A673 (cell line): Measurements from ENCODE around the gene PACRG. TPM values are rescaled to one million over a fixed set of nuclear protein-coding genes. Genes with fewer than 3 reads are reported as not detected.

Source experiments
- BruUV-seq: library from RNA; stranded (reverse); fragments of 400-500 nt; replicated peaks from 2 replicates; lab custom pipeline; 2021; lab: Mats Ljungman, UMichigan
- CTCF ChIA-PET: fragments of 300-600 bp; sonication (Branson Sonifier 250); formaldehyde crosslinking; loops from one replicate; lab custom pipeline; 2022; ENCODE audit warnings: antibody characterized with exemption; lab: Charles Lee
- POLR2A ChIA-PET: fragments of 300-600 bp; sonication (Branson Sonifier 250); formaldehyde crosslinking; loops from one replicate; lab custom pipeline; 2022; ENCODE audit warnings: antibody characterized with exemption; ENCODE audit not compliant: low non-redundant PET; lab: Charles Lee
- DNase-seq: peaks from one replicate; pipeline ENCODE4 v3.0.0-alpha.2; 2015; ENCODE audit warnings: low spot score
- H3K27ac ChIP-seq: fragments of 200-600 bp; sonication (generic); 2 replicates; pipeline ENCODE4 v1.5.1; 2016; ENCODE audit warnings: mixed run types, low read depth, mild to moderate bottlenecking, mixed read lengths, antibody characterized with exemption, low read length; ENCODE audit not compliant: poor library complexity, severe bottlenecking
- H3K27me3 ChIP-seq: fragments of 200-600 bp; sonication (generic); replicated peaks from 2 replicates; pipeline ENCODE4 v1.6.1; 2017; ENCODE audit warnings: mixed run types, low read depth, mild to moderate bottlenecking, mixed read lengths, antibody characterized with exemption, low read length; ENCODE audit not compliant: insufficient read depth, poor library complexity
- H3K36me3 ChIP-seq: fragments of 200-600 bp; sonication (generic); 2 replicates; pipeline ENCODE4 v1.6.1; 2016; ENCODE audit warnings: mixed run types, mild to moderate bottlenecking, mixed read lengths, antibody characterized with exemption, low read length; ENCODE audit not compliant: insufficient read depth, poor library complexity, severe bottlenecking
- H3K4me1 ChIP-seq: fragments of 200-600 bp; sonication (generic); 2 replicates; pipeline ENCODE4 v1.6.1; 2017; ENCODE audit warnings: mixed run types, mild to moderate bottlenecking, mixed read lengths, antibody characterized with exemption, low read length; ENCODE audit not compliant: insufficient read depth, poor library complexity, severe bottlenecking
- H3K4me3 ChIP-seq: fragments of 200-600 bp; sonication (generic); 2 replicates; pipeline ENCODE4 v1.5.1; 2016; ENCODE audit warnings: low read depth, mixed run types, mild to moderate bottlenecking, mixed read lengths, low read length; ENCODE audit not compliant: poor library complexity, severe bottlenecking
- H3K9me3 ChIP-seq: fragments of 200-600 bp; sonication (generic); 2 replicates; pipeline ENCODE4 v1.6.1; 2016; ENCODE audit warnings: mixed run types, low read depth, mild to moderate bottlenecking, mixed read lengths, antibody characterized with exemption, low read length; ENCODE audit not compliant: poor library complexity, severe bottlenecking
- EZH2 ChIP-seq: fragments of 200-600 bp; sonication (generic); IDR thresholded peaks from 2 replicates; pipeline ENCODE4 v1.6.1; 2017; ENCODE audit warnings: borderline replicate concordance, low read depth, mild to moderate bottlenecking, mixed read lengths, antibody characterized with exemption, low read length; ENCODE audit not compliant: poor library complexity, severe bottlenecking
- intact Hi-C: fragments of 100-400 bp; cut with micrococcal nuclease; formaldehyde crosslinking; loops from one replicate; pipeline ENCODE4 v1.10.0; 2022; ENCODE audit not compliant: unreplicated experiment
- total RNA-seq: library from RNA; stranded (reverse); gene quantifications from 2 replicates; pipeline ENCODE4 v1.2.3, GENCODE V29; 2021
- TF ChIP-seq, protein P1 (sequence below): fragments of 300-800, 200-600 bp; sonication (generic); conservative IDR thresholded peaks from 2 replicates; pipeline ENCODE4 v1.5.1; 2017; ENCODE audit warnings: low read depth, mild to moderate bottlenecking, antibody characterized with exemption, low read length, moderate library complexity, mixed read lengths

Gene PACRG
- total RNA-seq, 1 experiment from 2014 or later, result not detected

DNA sequence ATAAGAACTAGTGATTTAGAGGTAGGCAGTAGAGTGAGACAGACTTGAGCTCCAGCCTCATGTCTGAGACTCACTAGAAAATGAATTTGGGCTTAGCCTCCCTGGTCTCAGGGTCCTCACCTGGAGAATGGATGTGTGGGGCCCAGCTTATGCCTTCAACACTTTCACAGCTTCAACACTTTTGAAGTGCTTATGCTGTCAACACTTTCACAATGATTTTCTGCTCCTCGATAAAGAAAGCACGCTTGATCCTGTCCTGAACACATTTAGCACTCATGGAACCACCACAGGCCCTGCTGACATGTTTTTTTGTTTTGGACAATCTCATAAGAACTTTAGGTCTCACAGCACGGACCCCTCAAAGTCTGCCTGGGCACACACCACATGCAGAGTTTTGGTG is 229.3 kb downstream of the PACRG start:
- intact Hi-C loops, result no loop called here
- POLR2A ChIA-PET, result no interaction called here
- no peak for DNase-seq
- H3K9me3 ChIP-seq, result no peaks in the 10 kb centered on the region
- BruUV-seq, result no TSS peak
- H3K27ac ChIP-seq, result no peak overlapping the region
- no peaks in the 10 kb centered on the region for H3K4me1 ChIP-seq
- CTCF ChIA-PET, result no interaction called here
- TF ChIP-seq, protein P1, sequence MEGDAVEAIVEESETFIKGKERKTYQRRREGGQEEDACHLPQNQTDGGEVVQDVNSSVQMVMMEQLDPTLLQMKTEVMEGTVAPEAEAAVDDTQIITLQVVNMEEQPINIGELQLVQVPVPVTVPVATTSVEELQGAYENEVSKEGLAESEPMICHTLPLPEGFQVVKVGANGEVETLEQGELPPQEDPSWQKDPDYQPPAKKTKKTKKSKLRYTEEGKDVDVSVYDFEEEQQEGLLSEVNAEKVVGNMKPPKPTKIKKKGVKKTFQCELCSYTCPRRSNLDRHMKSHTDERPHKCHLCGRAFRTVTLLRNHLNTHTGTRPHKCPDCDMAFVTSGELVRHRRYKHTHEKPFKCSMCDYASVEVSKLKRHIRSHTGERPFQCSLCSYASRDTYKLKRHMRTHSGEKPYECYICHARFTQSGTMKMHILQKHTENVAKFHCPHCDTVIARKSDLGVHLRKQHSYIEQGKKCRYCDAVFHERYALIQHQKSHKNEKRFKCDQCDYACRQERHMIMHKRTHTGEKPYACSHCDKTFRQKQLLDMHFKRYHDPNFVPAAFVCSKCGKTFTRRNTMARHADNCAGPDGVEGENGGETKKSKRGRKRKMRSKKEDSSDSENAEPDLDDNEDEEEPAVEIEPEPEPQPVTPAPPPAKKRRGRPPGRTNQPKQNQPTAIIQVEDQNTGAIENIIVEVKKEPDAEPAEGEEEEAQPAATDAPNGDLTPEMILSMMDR, result no peak
- TF ChIP-seq EZH2, result no peak
- no peaks in the 10 kb centered on the region for H3K27me3 ChIP-seq
- H3K4me3 ChIP-seq, result no peak overlapping the region
- H3K36me3 ChIP-seq, result no peaks in the 10 kb centered on the region

DNA sequence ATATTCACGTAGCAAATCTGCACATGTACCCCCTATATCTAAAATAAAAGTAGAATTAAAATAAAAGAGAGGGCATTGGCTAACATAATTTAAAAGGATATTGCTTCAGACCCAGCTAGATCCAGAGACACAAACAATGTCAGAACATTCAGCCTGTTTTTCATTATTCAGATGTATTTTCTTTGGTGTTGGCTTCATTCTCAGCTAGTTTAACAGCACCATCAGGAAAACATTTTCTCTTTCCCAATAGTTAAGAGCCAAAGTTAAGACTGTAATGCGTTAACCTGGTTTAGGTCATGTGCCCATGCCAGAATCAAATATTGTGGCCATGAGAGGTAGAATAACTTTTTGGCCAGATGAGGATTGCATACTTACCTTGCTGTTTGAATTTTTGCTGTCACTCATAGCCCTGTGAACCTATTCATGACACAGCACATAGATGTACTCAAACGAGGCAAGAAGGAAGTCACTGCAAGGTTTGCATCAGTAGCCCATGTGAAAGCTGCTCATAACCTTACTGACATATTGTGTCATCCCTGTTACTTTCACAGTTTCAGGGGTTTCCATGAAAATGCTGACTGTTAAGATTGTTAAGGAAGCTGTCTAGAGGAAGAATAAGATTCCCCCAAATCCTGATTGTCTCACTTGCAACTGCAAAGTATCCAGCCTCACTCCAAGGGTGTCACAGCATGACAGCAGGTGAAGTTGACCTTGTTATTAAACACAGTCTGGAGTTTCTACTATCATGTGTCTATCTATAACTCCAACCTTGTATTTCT is 233.1 kb downstream of the PACRG start:
- Histone ChIP-seq H3K27ac (no peak overlapping the region), H3K4me1 (peaks cover 13% of the 10 kb centered on the region), H3K27me3 (no peaks in the 10 kb centered on the region), H3K36me3 (no peaks in the 10 kb centered on the region), H3K9me3 (no peaks in the 10 kb centered on the region), H3K4me3 (no peak overlapping the region)
- POLR2A ChIA-PET, result no interaction called here
- intact Hi-C loops, result no loop called here
- no TSS peak for BruUV-seq
- CTCF ChIA-PET, result no interaction called here
- no peak for DNase-seq
- TF ChIP-seq EZH2, result no peak
- TF ChIP-seq, protein P1, result no peak

DNA sequence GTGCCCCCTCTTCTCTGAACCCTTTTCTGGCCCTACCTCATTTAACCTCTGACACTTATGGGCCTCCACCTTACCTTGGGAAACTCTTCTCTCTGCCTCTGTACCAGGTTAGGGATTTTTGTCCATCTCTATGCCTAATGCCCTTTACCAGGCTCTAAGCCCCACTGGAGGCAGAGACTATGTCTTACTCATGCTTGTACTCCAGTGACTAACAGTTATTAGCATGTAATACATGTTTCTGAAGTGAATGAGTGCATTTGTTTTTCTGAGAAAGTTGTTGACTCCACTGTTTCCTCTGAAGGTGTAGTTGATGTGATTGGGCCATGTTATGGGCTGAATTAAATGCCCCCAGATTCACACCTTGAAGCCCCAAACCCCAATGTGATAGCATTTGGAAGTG is 234.3 kb downstream of the PACRG start:
- no TSS peak for BruUV-seq
- Histone ChIP-seq H3K4me3 (no peak overlapping the region), H3K4me1 (peaks cover 13% of the 10 kb centered on the region), H3K27me3 (no peaks in the 10 kb centered on the region), H3K36me3 (no peaks in the 10 kb centered on the region), H3K27ac (no peak overlapping the region), H3K9me3 (no peaks in the 10 kb centered on the region)
- intact Hi-C loops, result no loop called here
- no peak for TF ChIP-seq EZH2
- TF ChIP-seq, protein P1, result no peak
- POLR2A ChIA-PET, result no interaction called here
- no peak for DNase-seq
- CTCF ChIA-PET, result no interaction called here
